ENCODE results near the gene SMIM43.
"Not testable (repeated sequence)": the region's sequence is repeated elsewhere in the genome, so short reads cannot be mapped to it uniquely, and the experiment has no call there.

The SMIM43 gene

DNA sequence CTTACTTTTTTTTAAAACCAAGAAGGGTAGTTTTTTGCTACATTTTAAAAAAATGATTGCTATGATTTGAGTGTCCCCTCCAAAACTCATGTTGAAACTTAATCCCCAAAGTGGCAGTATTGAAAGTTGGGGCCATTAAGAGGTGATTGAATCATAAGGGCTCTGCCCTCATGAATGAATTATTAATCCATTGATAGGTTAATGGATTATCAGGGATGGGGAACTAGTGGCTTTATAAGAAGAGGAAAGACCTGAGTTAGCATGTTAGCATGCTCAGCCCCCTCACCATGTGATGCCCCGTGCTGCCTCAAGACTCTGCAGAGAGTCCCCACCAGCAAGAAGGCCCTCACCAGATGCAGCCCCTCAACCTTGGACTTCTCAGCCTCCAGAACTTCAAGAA, 31.0 kb downstream of the SMIM43 start:
- no peak for DNase-seq
- Histone ChIP-seq H3K4me1 (ENCODE audit: control insufficient read depth in 1 of 2, insufficient read depth in 2 of 2, low read length in 2 of 2) (no peaks in the 10 kb centered on the region), H2BK120ac (ENCODE audit: insufficient read depth, low read length, poor library complexity) (no peak overlapping the region), H3K23ac (ENCODE audit: low read length) (no peak overlapping the region), H3K18ac (ENCODE audit: low read length) (no peak overlapping the region), H2AFZ (ENCODE audit: insufficient read depth, low read length, poor library complexity) (no peak overlapping the region), H3K27ac (ENCODE audit: low read depth, low read length) (no peak overlapping the region), H3K36me3 (ENCODE audit: control insufficient read depth in 1 of 2, insufficient read depth in 2 of 2, low read length in 2 of 2) (no peaks in the 10 kb centered on the region), H4K91ac (ENCODE audit: low read depth, low read length) (no peak overlapping the region), H3K9ac (ENCODE audit: low read length) (no peak overlapping the region), H2BK5ac (ENCODE audit: low read depth, low read length, poor library complexity) (no peak overlapping the region), H2AK5ac (ENCODE audit: low read length) (no peak overlapping the region), H3K4me3 (ENCODE audit: low read depth, low read length) (no peak overlapping the region), H4K12ac (ENCODE audit: low read depth, low read length) (no peak overlapping the region), H3K4ac (ENCODE audit: low read depth, low read length) (no peak overlapping the region), H3K14ac (ENCODE audit: low read length) (no peak overlapping the region), H3K79me1 (ENCODE audit: low read length) (no peaks in the 10 kb centered on the region), H3K27me3 (ENCODE audit: insufficient read depth, low read length) (no peaks in the 10 kb centered on the region), H3K79me2 (ENCODE audit: control insufficient read depth, insufficient read depth, low read length, poor library complexity) (no peaks in the 10 kb centered on the region), H3K4me2 (ENCODE audit: low read length) (no peak overlapping the region), H3K9me3 (ENCODE audit: insufficient read depth, low read depth, low read length) (no peaks in the 10 kb centered on the region), H2BK12ac (ENCODE audit: low read length) (no peak overlapping the region), H4K8ac (ENCODE audit: low read depth, low read length) (no peak overlapping the region)
- WGBS (ENCODE audit: extremely low coverage, insufficient coverage, insufficient read length), result no CpG with 5 or more reads among the region's 1 CpG

- not testable (repeated sequence) for H2AK5ac ChIP-seq (ENCODE audit: low read length); H2AFZ ChIP-seq (ENCODE audit: insufficient read depth, low read length, poor library complexity); H3K14ac ChIP-seq (ENCODE audit: low read length); H3K27me3 ChIP-seq (ENCODE audit: insufficient read depth, low read length); H2BK12ac ChIP-seq (ENCODE audit: low read length); H3K4me1 ChIP-seq (ENCODE audit: control insufficient read depth in 1 of 2, insufficient read depth in 2 of 2, low read length in 2 of 2); H3K27ac ChIP-seq (ENCODE audit: low read depth, low read length); H3K9me3 ChIP-seq (ENCODE audit: insufficient read depth, low read depth, low read length); H3K4me2 ChIP-seq (ENCODE audit: low read length); H3K36me3 ChIP-seq (ENCODE audit: control insufficient read depth in 1 of 2, insufficient read depth in 2 of 2, low read length in 2 of 2); H3K9ac ChIP-seq (ENCODE audit: low read length); H3K18ac ChIP-seq (ENCODE audit: low read length); H4K12ac ChIP-seq (ENCODE audit: low read depth, low read length); DNase-seq; H4K8ac ChIP-seq (ENCODE audit: low read depth, low read length); H3K79me1 ChIP-seq (ENCODE audit: low read length); H3K79me2 ChIP-seq (ENCODE audit: control insufficient read depth, insufficient read depth, low read length, poor library complexity); H4K91ac ChIP-seq (ENCODE audit: low read depth, low read length); H3K4me3 ChIP-seq (ENCODE audit: low read depth, low read length); H3K23ac ChIP-seq (ENCODE audit: low read length); H2BK120ac ChIP-seq (ENCODE audit: insufficient read depth, low read length, poor library complexity); H2BK5ac ChIP-seq (ENCODE audit: low read depth, low read length, poor library complexity); H3K4ac ChIP-seq (ENCODE audit: low read depth, low read length)
- WGBS (ENCODE audit: extremely low coverage, insufficient coverage, insufficient read length), result no CpG with 5 or more reads among the region's 2 CpGs
Observed at GRCh38 chr4:121729753-121730152, 35.2 kb downstream of the SMIM43 start.

DNA sequence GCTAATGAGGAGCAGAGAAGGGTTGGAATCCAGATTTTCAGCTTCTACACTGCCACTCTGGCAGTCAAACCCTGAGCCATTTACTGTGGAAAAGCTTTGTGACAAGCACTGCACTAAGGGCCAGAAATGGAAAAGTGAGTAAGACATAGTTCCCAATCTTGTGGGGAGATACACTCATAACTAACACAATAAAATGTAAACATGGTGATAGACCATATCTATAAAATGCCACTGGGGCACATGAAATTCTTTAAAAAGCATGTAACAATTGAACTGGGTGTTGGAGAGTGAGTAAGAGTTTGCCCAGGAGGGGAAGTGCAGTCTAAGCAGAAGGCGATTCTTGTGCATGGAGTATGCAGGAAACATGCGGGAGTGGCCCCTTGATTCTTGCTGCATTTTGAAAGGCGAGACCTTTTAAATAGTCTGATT, 36.2 kb downstream of the SMIM43 start:
- no CpG with 5 or more reads among the region's 3 CpGs for WGBS (ENCODE audit: extremely low coverage, insufficient coverage, insufficient read length)
- no peak overlapping the region for H3K4me2 ChIP-seq (ENCODE audit: low read length)
- no peaks in the 10 kb centered on the region for H3K79me2 ChIP-seq (ENCODE audit: control insufficient read depth, insufficient read depth, low read length, poor library complexity)
- H4K12ac ChIP-seq (ENCODE audit: low read depth, low read length), result no peak overlapping the region
- no peak overlapping the region for H3K23ac ChIP-seq (ENCODE audit: low read length)
- no peaks in the 10 kb centered on the region for H3K79me1 ChIP-seq (ENCODE audit: low read length)
- DNase-seq, result peak; percentile 50 to 83
- no peak overlapping the region for H3K4ac ChIP-seq (ENCODE audit: low read depth, low read length)
- H3K27me3 ChIP-seq (ENCODE audit: insufficient read depth, low read length), result no peaks in the 10 kb centered on the region
- no peak overlapping the region for H3K18ac ChIP-seq (ENCODE audit: low read length)
- H2BK5ac ChIP-seq (ENCODE audit: low read depth, low read length, poor library complexity), result no peak overlapping the region
- H2BK120ac ChIP-seq (ENCODE audit: insufficient read depth, low read length, poor library complexity), result no peak overlapping the region
- H2BK12ac ChIP-seq (ENCODE audit: low read length), result no peak overlapping the region
- H3K4me3 ChIP-seq (ENCODE audit: low read depth, low read length), result no peak overlapping the region
- H3K4me1 ChIP-seq (ENCODE audit: control insufficient read depth in 1 of 2, insufficient read depth in 2 of 2, low read length in 2 of 2), result peaks cover 0 to 5% of the 10 kb centered on the region in 2 experiments
- H2AK5ac ChIP-seq (ENCODE audit: low read length), result no peak overlapping the region
- no peak overlapping the region for H2AFZ ChIP-seq (ENCODE audit: insufficient read depth, low read length, poor library complexity)
- H3K27ac ChIP-seq (ENCODE audit: low read depth, low read length), result no peak overlapping the region
- H3K36me3 ChIP-seq (ENCODE audit: control insufficient read depth in 1 of 2, insufficient read depth in 2 of 2, low read length in 2 of 2), result no peaks in the 10 kb centered on the region
- no peak overlapping the region for H3K9ac ChIP-seq (ENCODE audit: low read length)
- H4K91ac ChIP-seq (ENCODE audit: low read depth, low read length), result no peak overlapping the region
- H4K8ac ChIP-seq (ENCODE audit: low read depth, low read length), result no peak overlapping the region
- no peak overlapping the region for H3K14ac ChIP-seq (ENCODE audit: low read length)
- H3K9me3 ChIP-seq (ENCODE audit: insufficient read depth, low read depth, low read length), result no peaks in the 10 kb centered on the region

DNA sequence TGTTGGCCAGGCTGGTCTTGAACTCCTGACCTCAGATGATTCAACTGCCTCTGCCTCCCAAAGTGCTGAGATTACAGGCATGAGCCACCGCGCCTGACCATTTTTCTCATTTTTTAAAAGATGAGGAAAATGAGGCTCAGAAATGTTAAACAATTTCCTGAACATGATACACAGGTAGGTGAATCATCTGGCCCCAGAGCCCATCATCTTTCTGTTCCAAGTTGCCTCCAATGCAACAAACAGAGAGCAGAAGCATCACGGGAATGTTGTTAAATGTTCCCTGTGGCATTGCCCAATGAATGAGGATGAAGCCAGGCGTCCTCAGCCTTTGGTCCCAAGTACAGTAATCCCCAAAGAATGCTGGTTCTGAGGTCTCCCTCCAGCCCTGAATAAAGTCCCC, 36.9 kb downstream of the SMIM43 start:
- Histone ChIP-seq H2AK5ac (ENCODE audit: low read length) (no peak overlapping the region), H3K27me3 (ENCODE audit: insufficient read depth, low read length) (no peaks in the 10 kb centered on the region), H2BK120ac (ENCODE audit: insufficient read depth, low read length, poor library complexity) (no peak overlapping the region), H3K14ac (ENCODE audit: low read length) (no peak overlapping the region), H2AFZ (ENCODE audit: insufficient read depth, low read length, poor library complexity) (no peak overlapping the region), H4K8ac (ENCODE audit: low read depth, low read length) (no peak overlapping the region), H3K36me3 (ENCODE audit: control insufficient read depth in 1 of 2, insufficient read depth in 2 of 2, low read length in 2 of 2) (no peaks in the 10 kb centered on the region), H3K4me3 (ENCODE audit: low read depth, low read length) (no peak overlapping the region), H3K18ac (ENCODE audit: low read length) (no peak overlapping the region), H3K9ac (ENCODE audit: low read length) (no peak overlapping the region), H3K27ac (ENCODE audit: low read depth, low read length) (no peak overlapping the region), H3K9me3 (ENCODE audit: insufficient read depth, low read depth, low read length) (no peaks in the 10 kb centered on the region), H2BK12ac (ENCODE audit: low read length) (no peak overlapping the region), H3K79me1 (ENCODE audit: low read length) (no peaks in the 10 kb centered on the region), H3K4ac (ENCODE audit: low read depth, low read length) (no peak overlapping the region), H4K12ac (ENCODE audit: low read depth, low read length) (no peak overlapping the region), H3K4me2 (ENCODE audit: low read length) (no peak overlapping the region), H3K79me2 (ENCODE audit: control insufficient read depth, insufficient read depth, low read length, poor library complexity) (no peaks in the 10 kb centered on the region), H3K23ac (ENCODE audit: low read length) (no peak overlapping the region), H2BK5ac (ENCODE audit: low read depth, low read length, poor library complexity) (no peak overlapping the region), H4K91ac (ENCODE audit: low read depth, low read length) (no peak overlapping the region), H3K4me1 (ENCODE audit: control insufficient read depth in 1 of 2, insufficient read depth in 2 of 2, low read length in 2 of 2) (peaks cover 0 to 5% of the 10 kb centered on the region in 2 experiments)
- WGBS (ENCODE audit: extremely low coverage, insufficient coverage, insufficient read length), result no CpG with 5 or more reads among the region's 4 CpGs
- peak; percentile 94 to 98 for DNase-seq
